Thyroid gland (tissue), 4 donors: ENCODE data around the gene QRFPR.

Source experiments
- CTCF ChIP-seq, 6 experiments: fragments of 200-600 bp in 3 of 6; fragments of 450-650 bp in 3 of 6; sonication (generic) in 3 of 6; IDR thresholded peaks; one replicate each; pipeline ENCODE4 v1.5.1; 2016 to 2019; ENCODE audit warnings: antibody characterized with exemption in 6 of 6, mild to moderate bottlenecking in 2 of 6, inconsistent platforms in 1 of 6, moderate library complexity in 1 of 6
- POLR2A ChIP-seq, 2 donors: fragments of 450-650 bp; IDR thresholded peaks; one replicate each; pipeline ENCODE4 v1.6.1; 2017; ENCODE audit warnings: antibody characterized with exemption in 2 of 2, mild to moderate bottlenecking in 2 of 2, moderate library complexity in 1 of 2

- no peak for TF ChIP-seq CTCF (IDR thresholded peaks at IDR 0.05)
- TF ChIP-seq POLR2A (IDR thresholded peaks at IDR 0.05), result no peak
Measured at GRCh38 chr4:121336706-121337105, 44.1 kb downstream of the QRFPR start.
